Smooth muscle cell (in vitro differentiated cells): ENCODE measurements around the gene STIM2. TPM values are rescaled to one million over a fixed set of nuclear protein-coding genes. Genes with fewer than 3 reads are reported as not detected.

Source experiments
- DNase-seq: peaks from one replicate; lab custom pipeline; 2025; ENCODE audit not compliant: unreplicated experiment; lab: John Stamatoyannopoulos, UW
- H2AFZ ChIP-seq: fragments of 200-600 bp; sonication (generic); 2 replicates; pipeline ENCODE4 v1.6.0; 2016; ENCODE audit warnings: antibody characterized with exemption, low read depth, mild to moderate bottlenecking
- H3F3A ChIP-seq: fragments of 200-600 bp; sonication (generic); 2 replicates; pipeline ENCODE4 v1.6.0; 2017; ENCODE audit warnings: antibody characterized with exemption, low read depth
- H3K27ac ChIP-seq: fragments of 200-600 bp; sonication (generic); 2 replicates; pipeline ENCODE4 v1.5.1; 2016; ENCODE audit warnings: low read depth, mild to moderate bottlenecking
- H3K27me3 ChIP-seq: fragments of 200-600 bp; sonication (generic); 2 replicates; pipeline ENCODE4 v1.6.1; 2016; ENCODE audit warnings: low read depth, mild to moderate bottlenecking
- H3K36me3 ChIP-seq: fragments of 200-600 bp; sonication (generic); 2 replicates; pipeline ENCODE4 v1.5.1; 2016; ENCODE audit warnings: low read depth
- H3K4me1 ChIP-seq: fragments of 200-600 bp; sonication (generic); 2 replicates; pipeline ENCODE4 v1.5.1; 2016; ENCODE audit warnings: low read depth
- H3K4me2 ChIP-seq: fragments of 200-600 bp; sonication (generic); 2 replicates; pipeline ENCODE4 v1.6.0; 2016; ENCODE audit warnings: mild to moderate bottlenecking
- H3K4me3 ChIP-seq: fragments of 200-600 bp; sonication (generic); 2 replicates; pipeline ENCODE4 v1.5.1; 2016; ENCODE audit warnings: mild to moderate bottlenecking
- H3K79me2 ChIP-seq: fragments of 200-600 bp; sonication (generic); 2 replicates; pipeline ENCODE4 v1.6.0; 2016; ENCODE audit warnings: low read depth, mild to moderate bottlenecking
- H3K9ac ChIP-seq: fragments of 200-600 bp; sonication (generic); 2 replicates; pipeline ENCODE4 v1.6.0; 2016; ENCODE audit warnings: low read depth
- H3K9me3 ChIP-seq: fragments of 200-600 bp; sonication (generic); replicated peaks from 2 replicates; pipeline ENCODE4 v1.5.1; 2016; ENCODE audit warnings: low read depth
- H4K20me1 ChIP-seq: fragments of 200-600 bp; sonication (generic); 2 replicates; pipeline ENCODE4 v1.6.0; 2016; ENCODE audit warnings: low read depth
- WGBS: methylation state at CpG from one replicate; pipeline ENCODE4 v1.1.7; 2016; ENCODE audit warnings: low lambda C conversion rate; 5-methylcytosine and 5-hydroxymethylcytosine counted together
- polyA plus RNA-seq: library from polyadenylated mRNA; unstranded; fragments of >200 nt; fragmentation: Nextera tagmentation; extraction: Ambion mirVana; gene quantifications from 2 replicates; pipeline ENCODE4 v1.2.1, GENCODE V29; 2016
- total RNA-seq: library from RNA; depleted of rRNA; stranded (reverse); fragments of >200 nt; gene quantifications from 2 replicates; pipeline ENCODE4 v1.2.3, GENCODE V29; 2014
- TF ChIP-seq, protein P1 (sequence below): fragments of 200-600 bp; sonication (generic); IDR thresholded peaks from 2 replicates; pipeline ENCODE4 v1.5.1; 2017; ENCODE audit warnings: borderline replicate concordance, mild to moderate bottlenecking, antibody characterized with exemption; ENCODE audit not compliant: insufficient read depth, poor library complexity, severe bottlenecking

STIM2 gene
- total and polyA plus RNA-seq, 2 experiments from 2014 or later, result 31.0 to 69.0 TPM

DNA sequence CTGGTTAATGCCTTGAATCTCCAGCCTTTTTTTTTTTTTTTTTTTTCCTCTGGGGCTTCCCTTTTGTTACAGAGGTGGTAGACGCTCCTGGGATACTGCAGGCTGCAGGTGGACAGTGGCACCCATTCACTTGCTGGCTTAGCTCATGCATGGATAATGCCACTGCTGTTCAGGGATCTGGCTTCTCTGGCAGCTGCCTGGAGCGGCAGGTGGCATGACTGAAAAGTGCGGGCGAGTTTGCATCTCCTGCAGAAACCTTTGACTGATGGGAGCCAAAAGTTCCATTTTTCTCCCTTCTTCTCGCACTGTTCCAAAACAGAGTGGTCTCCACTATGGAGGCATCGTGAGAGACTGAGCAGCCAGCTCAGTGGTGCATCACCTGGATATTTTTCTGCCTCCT is 5.9 kb upstream of the STIM2 start:
- TF ChIP-seq, protein P1, sequence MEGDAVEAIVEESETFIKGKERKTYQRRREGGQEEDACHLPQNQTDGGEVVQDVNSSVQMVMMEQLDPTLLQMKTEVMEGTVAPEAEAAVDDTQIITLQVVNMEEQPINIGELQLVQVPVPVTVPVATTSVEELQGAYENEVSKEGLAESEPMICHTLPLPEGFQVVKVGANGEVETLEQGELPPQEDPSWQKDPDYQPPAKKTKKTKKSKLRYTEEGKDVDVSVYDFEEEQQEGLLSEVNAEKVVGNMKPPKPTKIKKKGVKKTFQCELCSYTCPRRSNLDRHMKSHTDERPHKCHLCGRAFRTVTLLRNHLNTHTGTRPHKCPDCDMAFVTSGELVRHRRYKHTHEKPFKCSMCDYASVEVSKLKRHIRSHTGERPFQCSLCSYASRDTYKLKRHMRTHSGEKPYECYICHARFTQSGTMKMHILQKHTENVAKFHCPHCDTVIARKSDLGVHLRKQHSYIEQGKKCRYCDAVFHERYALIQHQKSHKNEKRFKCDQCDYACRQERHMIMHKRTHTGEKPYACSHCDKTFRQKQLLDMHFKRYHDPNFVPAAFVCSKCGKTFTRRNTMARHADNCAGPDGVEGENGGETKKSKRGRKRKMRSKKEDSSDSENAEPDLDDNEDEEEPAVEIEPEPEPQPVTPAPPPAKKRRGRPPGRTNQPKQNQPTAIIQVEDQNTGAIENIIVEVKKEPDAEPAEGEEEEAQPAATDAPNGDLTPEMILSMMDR, result no peak
- WGBS, result 63% methylated on average over 6 of the region's 6 CpGs
- DNase-seq, result no peak
- peaks cover 10% of the 10 kb centered on the region for H3F3A ChIP-seq
- H3K9me3 ChIP-seq, result no peaks in the 10 kb centered on the region
- H3K4me2 ChIP-seq, result no peak overlapping the region
- no peak overlapping the region for H3K9ac ChIP-seq
- H3K27me3 ChIP-seq, result no peaks in the 10 kb centered on the region
- H3K4me1 ChIP-seq, result peaks cover 19% of the 10 kb centered on the region
- no peaks in the 10 kb centered on the region for H4K20me1 ChIP-seq
- no peaks in the 10 kb centered on the region for H3K36me3 ChIP-seq
- no peaks in the 10 kb centered on the region for H3K79me2 ChIP-seq
- no peak overlapping the region for H3K27ac ChIP-seq
- H2AFZ ChIP-seq, result no peak overlapping the region
- H3K4me3 ChIP-seq, result no peak overlapping the region

DNA sequence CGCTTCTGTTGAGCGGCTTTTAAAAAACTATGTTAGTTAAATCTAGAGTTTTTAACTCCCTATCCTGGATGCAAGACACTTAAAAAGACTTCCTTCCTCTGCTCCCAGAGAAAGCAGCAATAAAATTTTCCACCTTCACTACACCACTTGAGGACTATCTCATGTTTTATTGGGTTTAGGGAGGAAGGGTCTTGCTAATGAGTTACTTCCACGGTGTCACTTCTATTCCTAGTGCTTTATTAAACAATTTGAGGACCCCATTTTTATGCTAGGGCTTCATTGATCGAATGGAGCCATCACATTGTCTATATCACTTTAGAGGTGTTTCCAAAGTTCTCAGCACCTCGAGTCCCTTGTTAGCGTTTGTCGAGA is 3.7 kb upstream of the STIM2 start:
- H3K4me1 ChIP-seq, result peaks cover 21% of the 10 kb centered on the region
- H3K27me3 ChIP-seq, result no peaks in the 10 kb centered on the region
- H3K9me3 ChIP-seq, result no peaks in the 10 kb centered on the region
- H3K27ac ChIP-seq, result peak overlapping the region; percentile 85
- H3K4me3 ChIP-seq, result peak overlapping the region; percentile 79
- peak overlapping the region; percentile 99 for H3K4me2 ChIP-seq
- peaks cover 8% of the 10 kb centered on the region for H3K79me2 ChIP-seq
- no peak for DNase-seq
- H3K36me3 ChIP-seq, result no peaks in the 10 kb centered on the region
- TF ChIP-seq, protein P1, result no peak
- H2AFZ ChIP-seq, result peak overlapping the region; percentile 72
- 37% methylated on average over 7 of the region's 7 CpGs for WGBS
- H3F3A ChIP-seq, result peaks cover 10% of the 10 kb centered on the region
- peaks cover 3% of the 10 kb centered on the region for H4K20me1 ChIP-seq
- peak overlapping the region; percentile 72 for H3K9ac ChIP-seq

DNA sequence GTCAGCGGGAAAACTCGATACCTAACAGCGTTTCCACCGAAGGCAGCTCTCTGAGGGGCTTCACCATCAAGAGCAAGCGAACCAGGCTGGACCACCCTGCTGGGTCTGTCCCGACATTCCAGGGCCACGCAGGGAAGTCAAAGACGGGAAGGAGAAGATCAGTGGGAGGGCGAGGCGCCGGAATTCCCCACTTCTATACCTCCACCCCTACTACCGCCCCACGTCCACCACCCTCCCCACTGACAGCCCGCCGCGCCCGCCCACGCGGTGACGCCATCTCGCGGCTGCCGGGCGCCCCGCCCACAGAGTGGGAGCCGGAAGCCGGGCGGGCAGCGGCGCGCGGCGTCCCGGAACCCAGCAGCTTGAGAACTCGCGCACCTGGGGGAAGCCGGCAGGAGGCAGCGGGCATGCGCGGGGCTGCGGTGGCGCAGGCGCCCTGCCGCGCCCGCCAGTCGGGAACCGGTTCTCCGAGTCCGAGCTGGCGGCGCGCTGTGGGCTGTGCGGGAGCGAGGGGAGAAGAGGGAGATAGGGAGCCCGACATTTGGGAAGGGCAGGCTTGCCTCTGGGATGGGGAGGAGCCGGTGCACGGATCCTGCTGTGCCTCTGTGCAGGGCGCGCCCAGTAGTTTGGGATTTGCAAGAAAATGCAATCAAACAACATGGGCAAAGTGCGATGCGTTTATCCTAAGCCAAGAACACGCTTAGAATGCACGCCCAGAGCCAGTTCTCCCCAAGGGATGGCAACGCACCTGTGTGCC is 3.2 kb upstream of the STIM2 start:
- TF ChIP-seq, protein P1, result no peak
- Histone ChIP-seq H3K9me3 (no peaks in the 10 kb centered on the region), H3K27me3 (no peaks in the 10 kb centered on the region), H2AFZ (peak overlapping the region; percentile 72), H3K27ac (peak overlapping the region; percentile 85), H3K4me2 (peak overlapping the region; percentile 99), H4K20me1 (peaks cover 9% of the 10 kb centered on the region), H3K36me3 (no peaks in the 10 kb centered on the region), H3F3A (peaks cover 10% of the 10 kb centered on the region), H3K79me2 (peaks cover 14% of the 10 kb centered on the region), H3K4me1 (peaks cover 22% of the 10 kb centered on the region), H3K9ac (peak overlapping the region; percentile 72), H3K4me3 (peak overlapping the region; percentile 79)
- DNase-seq, result peak; percentile 73
- 1% methylated on average over 65 of the region's 65 CpGs for WGBS
